ENCODE measurements around the gene ZNF777.
"Not testable (repeated sequence)": the region's sequence is repeated elsewhere in the genome, so short reads cannot be mapped to it uniquely, and the experiment has no call there.

The ZNF777 gene

GRCh38 chr7:149448961-149449360 lies 11.9 kb downstream of the ZNF777 start:
- TF ChIP-seq CTCF (IDR thresholded peaks at IDR 0.05; ENCODE audit: low read depth, low read length), result no peak
- H3K4me3 ChIP-seq (ENCODE audit: low read depth, low read length), result no peak overlapping the region

DNA sequence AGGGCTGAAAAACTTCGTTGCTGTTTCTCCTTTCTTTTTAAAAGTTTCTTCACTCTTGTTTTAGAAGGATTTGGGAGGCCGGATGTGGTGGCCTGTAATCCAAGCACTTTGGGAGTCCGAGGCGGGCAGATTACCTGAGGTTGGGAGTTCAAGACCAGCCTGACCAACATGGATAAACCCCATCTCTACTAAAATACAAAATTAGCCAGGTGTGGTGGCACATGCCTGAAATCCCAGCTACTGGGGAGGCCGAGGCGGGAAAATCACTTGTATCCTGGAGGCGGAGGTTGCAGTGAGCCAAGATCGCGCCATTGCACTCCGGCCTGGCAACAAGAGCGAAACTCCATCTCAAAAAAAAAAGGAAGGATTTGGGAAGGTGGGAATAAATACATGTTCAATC lies 14.8 kb downstream of the ZNF777 start:
- H3K4me3 ChIP-seq (ENCODE audit: low read depth, low read length), result not testable (repeated sequence)

GRCh38 chr7:149444287-149444686 lies 16.6 kb downstream of the ZNF777 start:
- H3K4me3 ChIP-seq (ENCODE audit: low read depth, low read length), result no peak overlapping the region
- TF ChIP-seq CTCF (IDR thresholded peaks at IDR 0.05; ENCODE audit: low read depth, low read length), result no peak

DNA sequence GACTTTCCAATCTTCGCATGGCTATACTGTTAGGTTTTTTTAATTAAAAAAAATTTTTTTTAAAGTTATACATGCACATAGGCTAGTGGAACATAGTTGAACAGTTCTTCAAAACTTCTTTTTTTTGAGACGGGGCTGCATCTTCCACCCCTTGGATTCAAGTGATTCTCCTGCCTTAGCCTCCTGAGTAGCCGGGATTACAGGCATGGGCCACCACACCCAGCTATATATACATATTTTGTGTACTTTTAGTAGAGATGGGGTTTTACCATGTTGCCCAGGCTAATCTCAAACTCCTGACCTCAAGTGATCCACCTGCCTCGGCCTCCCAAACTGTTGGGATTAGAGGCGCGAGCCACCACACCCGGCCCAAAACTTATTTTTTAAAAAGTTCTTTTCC lies 17.3 kb downstream of the ZNF777 start:
- H3K4me3 ChIP-seq (ENCODE audit: low read depth, low read length), result no peak overlapping the region
- no peak for TF ChIP-seq CTCF (IDR thresholded peaks at IDR 0.05; ENCODE audit: low read depth, low read length)

DNA sequence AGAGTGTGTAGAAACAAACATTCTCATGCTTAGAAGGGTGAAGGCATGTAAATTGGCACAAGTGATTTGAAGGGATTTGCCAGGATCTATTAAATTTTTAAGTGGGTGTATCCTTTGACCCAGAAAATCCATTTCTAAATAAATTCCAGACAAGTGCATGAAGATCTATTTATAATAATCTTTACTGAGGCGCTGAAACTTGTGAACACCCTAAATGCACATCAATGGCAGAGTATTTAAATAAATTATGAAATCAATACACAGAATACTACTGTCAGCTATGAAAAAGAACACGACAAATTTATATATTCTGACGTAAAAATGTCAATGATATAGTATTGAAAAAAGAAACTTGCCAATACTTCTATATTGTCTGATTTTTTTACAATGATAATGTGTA lies 17.9 kb downstream of the ZNF777 start:
- TF ChIP-seq CTCF (IDR thresholded peaks at IDR 0.05; ENCODE audit: low read depth, low read length), result no peak
- H3K4me3 ChIP-seq (ENCODE audit: low read depth, low read length), result no peak overlapping the region

DNA sequence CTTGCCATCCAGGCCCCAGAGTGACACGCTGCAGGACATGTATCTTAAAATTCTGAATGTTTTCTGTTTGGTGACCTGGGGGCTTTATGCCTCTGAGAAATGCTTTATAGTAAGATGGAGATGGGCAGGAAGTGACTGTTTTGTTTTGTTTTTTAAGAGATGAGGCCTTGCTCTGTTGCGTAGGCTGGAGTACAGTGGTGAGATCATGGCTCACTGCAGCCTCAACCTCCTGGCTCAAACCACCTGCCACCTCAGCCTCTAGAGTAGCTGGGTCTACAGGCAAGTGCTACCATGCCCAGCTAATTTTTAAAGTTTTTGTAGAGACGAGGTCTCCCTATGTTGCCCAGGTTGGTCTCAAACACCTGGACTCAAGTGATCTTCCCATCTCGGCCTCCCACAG lies 20.6 kb downstream of the ZNF777 start:
- no peak overlapping the region for H3K4me3 ChIP-seq (ENCODE audit: low read depth, low read length)
- no peak for TF ChIP-seq CTCF (IDR thresholded peaks at IDR 0.05; ENCODE audit: low read depth, low read length)

DNA sequence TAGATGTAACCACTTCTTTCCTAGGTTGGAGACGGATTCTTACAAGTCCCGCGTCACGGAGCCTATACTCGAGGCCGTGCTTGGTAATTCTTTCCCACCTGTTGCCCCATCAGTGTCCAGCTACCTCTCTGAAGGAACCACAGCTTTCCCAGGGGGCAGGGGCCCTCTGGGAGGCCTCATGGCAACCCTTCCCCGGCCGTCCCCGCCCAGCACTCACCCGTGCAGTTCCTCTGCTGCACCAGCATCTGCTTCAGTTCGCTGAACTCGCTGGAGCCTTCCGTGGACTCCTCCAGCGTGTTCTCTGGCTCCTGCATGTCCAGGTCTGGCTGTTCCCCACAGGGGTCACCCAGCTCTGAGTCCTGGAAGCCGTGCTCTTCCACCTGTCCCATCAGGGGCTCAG lies 24.5 kb downstream of the ZNF777 start:
- H3K4me3 ChIP-seq (ENCODE audit: low read depth, low read length), result no peak overlapping the region
- TF ChIP-seq CTCF (IDR thresholded peaks at IDR 0.05; ENCODE audit: low read depth, low read length), result no peak

- no peak for TF ChIP-seq CTCF (IDR thresholded peaks at IDR 0.05; ENCODE audit: low read depth, low read length)
- H3K4me3 ChIP-seq (ENCODE audit: low read depth, low read length), result no peak overlapping the region
Measured at GRCh38 chr7:149433124-149433523, 27.7 kb downstream of the ZNF777 start.
